T follicular helper cell (primary cell): Measurements from ENCODE around the gene PPP1R12A.

Source experiments
- DNase-seq: peaks from one replicate; pipeline ENCODE4 v3.0.0-alpha.2; 2020; ENCODE audit warnings: low read depth

PPP1R12A gene

GRCh38 chr12:79769189-79769859 is 165.6 kb downstream of the PPP1R12A start:
- no peak for DNase-seq

DNA sequence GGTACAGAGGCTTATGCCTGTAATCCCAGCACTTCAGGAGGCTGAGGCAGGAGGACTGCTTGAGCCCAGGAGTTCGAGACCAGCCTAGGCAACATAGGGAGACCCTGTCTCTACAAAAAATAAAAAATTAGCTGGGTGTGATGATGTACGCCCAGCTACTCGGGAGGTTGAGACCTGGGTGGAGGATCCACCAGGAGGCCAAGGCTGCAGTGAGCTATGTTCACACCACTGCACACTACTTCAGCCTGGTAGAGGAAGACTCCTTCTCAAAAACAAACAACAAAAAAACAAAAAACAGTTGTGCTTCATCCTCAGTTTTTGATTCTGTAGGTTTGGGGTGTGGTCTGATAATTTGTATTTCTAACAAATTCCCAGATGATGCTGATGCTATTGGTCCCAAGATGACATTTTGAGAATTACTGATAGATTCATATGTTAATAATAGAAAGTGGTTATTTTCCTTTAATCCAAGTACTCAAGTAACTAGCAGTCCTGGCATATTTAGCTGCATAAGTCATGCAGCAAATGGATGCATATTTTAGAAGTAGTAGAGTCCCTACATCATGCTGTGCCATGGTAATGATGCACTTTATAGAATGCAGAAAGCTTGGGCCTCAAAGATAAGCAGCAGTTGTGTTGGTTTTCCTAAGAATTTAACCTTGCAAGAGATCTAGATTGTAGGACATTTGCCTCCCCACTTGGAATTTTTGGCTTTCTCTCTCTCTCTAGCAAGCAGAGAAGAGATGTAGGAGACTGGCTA is 168.0 kb downstream of the PPP1R12A start:
- DNase-seq, result no peak

GRCh38 chr12:79765157-79765556 is 169.7 kb downstream of the PPP1R12A start:
- DNase-seq, result no peak

DNA sequence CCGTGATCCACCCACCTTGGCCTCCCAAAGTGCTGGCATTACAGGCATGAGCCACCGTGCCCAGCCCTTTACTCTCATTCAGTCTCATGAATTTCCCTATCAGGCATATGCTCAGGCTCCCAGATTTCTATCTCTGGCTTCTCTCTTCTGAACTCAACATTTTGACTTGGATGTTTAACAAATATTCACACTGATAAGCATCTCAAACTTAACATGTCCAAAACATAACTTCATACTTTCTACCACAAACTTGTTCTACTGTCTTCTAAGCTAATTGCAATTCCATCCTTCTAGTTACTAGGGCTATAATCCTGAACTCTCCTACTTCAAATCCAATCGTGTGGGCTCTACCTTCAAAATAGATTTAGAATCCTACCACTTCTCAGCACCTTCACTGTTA is 170.3 kb downstream of the PPP1R12A start:
- no peak for DNase-seq

GRCh38 chr12:79763766-79764452 is 171.0 kb downstream of the PPP1R12A start:
- DNase-seq, result no peak

DNA sequence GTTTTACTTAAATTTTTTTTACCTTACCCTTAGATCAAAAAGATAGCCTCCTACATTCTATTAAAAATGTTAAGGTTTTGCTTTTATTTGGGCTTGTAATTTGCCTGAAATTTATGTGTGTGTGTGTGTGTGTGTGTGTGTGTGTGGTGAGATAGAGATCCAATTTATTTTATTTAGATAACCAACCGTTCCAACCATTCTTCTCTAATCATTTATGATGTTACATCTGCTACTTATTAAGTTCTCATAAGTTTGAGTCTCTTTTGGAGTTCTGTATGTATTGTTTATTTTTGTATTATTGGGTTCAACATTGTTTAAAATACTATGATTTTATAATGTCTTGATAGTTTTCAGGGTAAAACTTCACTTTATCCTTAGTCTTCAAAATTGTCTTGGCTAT is 173.6 kb downstream of the PPP1R12A start:
- DNase-seq, result no peak

DNA sequence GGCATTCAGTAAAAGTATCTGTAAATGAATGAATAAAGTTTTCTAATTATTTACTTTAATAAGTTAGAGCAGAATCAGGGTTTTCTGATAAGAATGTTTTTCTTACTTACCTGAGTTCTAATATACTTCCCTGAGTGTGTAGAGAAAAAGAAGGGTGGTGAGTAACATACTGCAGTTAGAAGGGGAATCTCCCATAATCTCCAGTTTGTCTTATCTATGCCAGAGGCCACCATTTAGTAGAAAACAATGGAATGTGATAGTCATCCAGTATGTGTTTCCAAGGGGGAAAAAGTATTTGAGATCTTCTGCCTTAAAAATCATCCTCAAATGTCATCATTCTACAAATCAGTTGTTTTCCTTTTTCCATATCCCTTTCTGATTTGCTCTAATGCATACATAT is 187.6 kb downstream of the PPP1R12A start:
- DNase-seq, result no peak

DNA sequence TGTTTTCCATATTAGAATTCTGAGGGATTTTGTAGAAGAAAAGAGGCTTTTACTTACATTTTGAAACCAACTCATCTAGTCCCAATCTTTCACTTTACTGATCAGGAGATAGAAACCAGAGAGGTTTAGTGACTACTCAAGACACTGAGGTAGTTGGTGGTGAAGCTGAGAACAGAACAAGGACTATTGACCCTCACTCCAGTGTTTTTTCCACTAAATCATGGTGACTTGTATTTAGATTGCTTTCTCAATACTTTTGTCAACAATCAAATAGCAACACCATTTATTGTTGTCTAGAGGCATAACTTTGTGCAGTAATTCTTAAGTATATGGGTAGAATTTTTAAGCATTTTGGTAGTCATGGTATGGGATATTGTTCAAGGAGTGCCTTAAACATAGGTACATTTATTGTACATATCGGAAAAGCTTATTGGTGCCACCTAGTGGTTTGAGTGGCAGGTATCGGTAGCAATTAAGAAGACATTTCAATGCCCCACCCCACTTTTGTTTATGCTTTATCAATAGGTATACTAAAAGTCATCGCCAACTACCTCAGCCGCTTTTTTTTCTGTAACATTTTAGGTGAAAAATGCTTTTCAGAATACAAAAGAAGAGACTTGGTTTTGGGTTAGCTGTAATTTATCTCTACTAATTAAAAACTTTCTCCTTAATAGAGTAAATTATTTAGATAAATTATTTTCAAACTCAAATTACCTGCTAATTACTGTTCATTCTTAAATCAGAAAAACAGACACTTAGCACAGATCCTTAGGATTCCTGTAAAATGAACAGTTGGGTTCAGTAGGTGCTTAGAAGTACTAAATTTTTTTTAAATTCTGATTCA is 196.8 kb downstream of the PPP1R12A start:
- DNase-seq, result peak; percentile 1

GRCh38 chr12:79732638-79733037 is 202.3 kb downstream of the PPP1R12A start:
- no peak for DNase-seq

DNA sequence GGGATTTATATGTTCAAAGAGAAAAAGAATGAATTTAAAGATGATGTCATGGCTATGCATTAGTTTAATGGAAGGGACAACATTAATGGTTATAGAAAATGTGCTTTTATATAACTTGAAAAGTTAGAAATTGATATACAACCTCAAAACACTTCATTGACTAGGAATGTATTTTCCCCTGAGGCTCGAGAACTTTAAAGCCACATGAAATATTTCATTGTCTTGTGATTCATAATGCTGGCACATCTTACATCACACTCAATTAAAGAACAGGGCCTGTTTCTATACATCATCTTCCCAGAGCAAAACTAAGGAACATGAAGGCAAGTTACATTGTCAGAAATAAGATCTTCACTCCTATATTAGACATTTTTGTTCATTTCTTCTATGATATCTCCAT is 208.9 kb downstream of the PPP1R12A start:
- no peak for DNase-seq
